WTC11 (cell line): ENCODE results near the gene TBCEL. TPM values are rescaled to one million over a fixed set of nuclear protein-coding genes. Genes with fewer than 3 reads are reported as not detected.

Experiments
- ATAC-seq: fragments of 200-7000 bp; cut with Tn5 transposase; 2 replicates; pipeline ENCODE4 v1.10.0; 2021; ENCODE audit warnings: mild to moderate bottlenecking, moderate library complexity
- CTCF ChIA-PET: fragments of 300-600 bp; sonication (Branson Sonifier 250); formaldehyde crosslinking; loops from one replicate; lab custom pipeline; 2021; ENCODE audit warnings: antibody characterized with exemption; lab: Charles Lee
- POLR2A ChIA-PET: fragments of 350-600 bp; sonication (Branson Sonifier 250); formaldehyde crosslinking; loops from one replicate; lab custom pipeline; 2021; ENCODE audit warnings: antibody characterized with exemption; lab: Charles Lee
- DNase-seq: peaks from one replicate; pipeline ENCODE4 v3.0.0; 2021; ENCODE audit warnings: low spot score
- H3K27ac Mint-ChIP-seq: 2 replicates; pipeline ENCODE4 v1.8.0; 2021; ENCODE audit warnings: mixed read lengths
- H3K27me3 Mint-ChIP-seq: 2 replicates; pipeline ENCODE4 v1.8.0; 2021; ENCODE audit warnings: low read depth, mild to moderate bottlenecking, moderate library complexity, mixed read lengths
- H3K36me3 Mint-ChIP-seq: 2 replicates; pipeline ENCODE4 v1.8.0; 2021; ENCODE audit warnings: mixed read lengths
- H3K4me1 Mint-ChIP-seq: 2 replicates; pipeline ENCODE4 v1.8.0; 2022; ENCODE audit warnings: mixed read lengths
- H3K4me3 Mint-ChIP-seq: 2 replicates; pipeline ENCODE4 v1.8.0; 2021; ENCODE audit warnings: mild to moderate bottlenecking, moderate library complexity, mixed read lengths
- H3K9me3 Mint-ChIP-seq: 2 replicates; pipeline ENCODE4 v1.8.0; 2021; ENCODE audit warnings: mixed read lengths
- ATF1 ChIP-seq: sonication (generic); formaldehyde crosslinking; IDR thresholded peaks from 2 replicates; pipeline ENCODE4 v1.8.1; 2023; ENCODE audit warnings: mild to moderate bottlenecking, moderate library complexity, missing genetic modification reagents
- ESRRA ChIP-seq: sonication (generic); formaldehyde crosslinking; IDR thresholded peaks from 2 replicates; pipeline ENCODE4 v1.8.1; 2022; ENCODE audit warnings: mild to moderate bottlenecking, missing genetic modification reagents, borderline replicate concordance
- GRHL2 ChIP-seq: fragments of 250-450 bp; sonication (Bioruptor Pico); IDR thresholded peaks from 2 replicates; pipeline ENCODE4 v1.8.0; 2022; ENCODE audit warnings: mild to moderate bottlenecking, moderate library complexity; ENCODE audit not compliant: insufficient replicate concordance, severe bottlenecking
- GTF2I ChIP-seq: fragments of 250-450 bp; sonication (Bioruptor Pico); conservative IDR thresholded peaks from 2 replicates; pipeline ENCODE4 v1.4.0; 2021; ENCODE audit warnings: mild to moderate bottlenecking
- NFE2L1 ChIP-seq: sonication (generic); formaldehyde crosslinking; IDR thresholded peaks from 2 replicates; pipeline ENCODE4 v1.8.1; 2023; ENCODE audit warnings: missing genetic modification reagents
- RORB ChIP-seq: fragments of 250-450 bp; sonication (Bioruptor Pico); IDR thresholded peaks from 2 replicates; pipeline ENCODE4 v1.9.0; 2021; ENCODE audit warnings: mild to moderate bottlenecking
- TCF7 ChIP-seq: sonication (generic); formaldehyde crosslinking; IDR thresholded peaks from 2 replicates; pipeline ENCODE4 v1.8.0; 2022; ENCODE audit warnings: mild to moderate bottlenecking, low read depth, missing genetic modification reagents, moderate library complexity
- ZNF121 ChIP-seq: sonication (generic); formaldehyde crosslinking; IDR thresholded peaks from 2 replicates; pipeline ENCODE4 v1.8.0; 2023; ENCODE audit warnings: missing genetic modification reagents
- ZNF138 ChIP-seq: sonication (generic); formaldehyde crosslinking; conservative IDR thresholded peaks from 2 replicates; pipeline ENCODE4 v1.8.1; 2022; ENCODE audit warnings: mild to moderate bottlenecking, moderate library complexity, missing genetic modification reagents
- ZNF396 ChIP-seq: fragments of 250-450 bp; sonication (Bioruptor Pico); IDR thresholded peaks from 2 replicates; pipeline ENCODE4 v1.8.0; 2021; ENCODE audit warnings: mild to moderate bottlenecking, moderate library complexity, borderline replicate concordance
- ZNF416 ChIP-seq: fragments of 250-450 bp; sonication (Bioruptor Pico); IDR thresholded peaks from 2 replicates; pipeline ENCODE4 v1.9.0; 2021; ENCODE audit warnings: mild to moderate bottlenecking, inconsistent platforms
- total RNA-seq: library from RNA; stranded (reverse); gene quantifications from 3 replicates; pipeline ENCODE4 v1.2.3, GENCODE V29; 2021
- TF ChIP-seq, protein P1 (sequence below): fragments of 200-600 bp; IDR thresholded peaks from 2 replicates; pipeline ENCODE4 v1.8.0; 2022; ENCODE audit warnings: antibody characterized with exemption
- TF ChIP-seq, protein P2 (sequence below): fragments of 250-450 bp; sonication (Bioruptor Pico); conservative IDR thresholded peaks from 2 replicates; pipeline ENCODE4 v1.9.0; 2021; ENCODE audit warnings: mild to moderate bottlenecking
- TF ChIP-seq, protein P3 (sequence below): sonication (generic); formaldehyde crosslinking; conservative IDR thresholded peaks from 2 replicates; pipeline ENCODE4 v1.8.1; 2023; ENCODE audit warnings: mild to moderate bottlenecking, low read depth, missing genetic modification reagents, moderate library complexity
- TF ChIP-seq, protein P4 (sequence below): fragments of 250-450 bp; sonication (Bioruptor Pico); IDR thresholded peaks from 2 replicates; pipeline ENCODE4 v1.9.0; 2021; ENCODE audit warnings: mild to moderate bottlenecking, borderline replicate concordance
- TF ChIP-seq, protein P5 (sequence below): sonication (generic); formaldehyde crosslinking; IDR thresholded peaks from 2 replicates; pipeline ENCODE4 v1.8.1; 2023; ENCODE audit warnings: mild to moderate bottlenecking, missing genetic modification reagents, borderline replicate concordance

TBCEL gene
- total RNA-seq, 1 experiment from 2014 or later: 9.5 TPM

DNA sequence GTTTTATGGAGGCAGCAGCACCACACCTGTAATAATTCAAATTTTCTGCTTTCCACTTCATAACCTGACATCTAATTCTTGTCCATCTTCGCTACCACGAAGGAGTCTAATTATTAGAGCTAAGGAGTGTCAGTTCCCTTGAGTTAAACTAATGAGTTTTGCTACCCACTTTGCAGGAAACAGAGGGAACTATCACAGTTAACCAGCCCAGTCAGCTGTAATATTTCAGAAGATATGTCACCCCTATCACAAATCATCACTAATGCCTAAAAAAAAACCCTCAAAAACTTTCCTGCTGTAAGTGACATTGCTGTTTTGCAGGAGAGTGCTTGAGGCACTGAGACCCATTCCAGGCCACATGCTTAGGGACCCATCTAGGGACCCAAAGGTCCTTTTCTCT lies 85.6 kb downstream of the TBCEL start:
- no peaks in the 10 kb centered on the region for H3K9me3 Mint-ChIP-seq
- H3K4me1 Mint-ChIP-seq: peaks cover 17% of the 10 kb centered on the region
- ATAC-seq: no peak
- DNase-seq: no peak
- POLR2A ChIA-PET: no interaction called here
- H3K36me3 Mint-ChIP-seq: no peaks in the 10 kb centered on the region
- TF ChIP-seq ZNF121 (CRISPR knock-in tag) (no peak), ESRRA (no peak), RORB (no peak), GTF2I (CRISPR knock-in tag) (no peak), NFE2L1 (no peak), ZNF396 (CRISPR knock-in tag) (no peak)
- TF ChIP-seq, protein P1, sequence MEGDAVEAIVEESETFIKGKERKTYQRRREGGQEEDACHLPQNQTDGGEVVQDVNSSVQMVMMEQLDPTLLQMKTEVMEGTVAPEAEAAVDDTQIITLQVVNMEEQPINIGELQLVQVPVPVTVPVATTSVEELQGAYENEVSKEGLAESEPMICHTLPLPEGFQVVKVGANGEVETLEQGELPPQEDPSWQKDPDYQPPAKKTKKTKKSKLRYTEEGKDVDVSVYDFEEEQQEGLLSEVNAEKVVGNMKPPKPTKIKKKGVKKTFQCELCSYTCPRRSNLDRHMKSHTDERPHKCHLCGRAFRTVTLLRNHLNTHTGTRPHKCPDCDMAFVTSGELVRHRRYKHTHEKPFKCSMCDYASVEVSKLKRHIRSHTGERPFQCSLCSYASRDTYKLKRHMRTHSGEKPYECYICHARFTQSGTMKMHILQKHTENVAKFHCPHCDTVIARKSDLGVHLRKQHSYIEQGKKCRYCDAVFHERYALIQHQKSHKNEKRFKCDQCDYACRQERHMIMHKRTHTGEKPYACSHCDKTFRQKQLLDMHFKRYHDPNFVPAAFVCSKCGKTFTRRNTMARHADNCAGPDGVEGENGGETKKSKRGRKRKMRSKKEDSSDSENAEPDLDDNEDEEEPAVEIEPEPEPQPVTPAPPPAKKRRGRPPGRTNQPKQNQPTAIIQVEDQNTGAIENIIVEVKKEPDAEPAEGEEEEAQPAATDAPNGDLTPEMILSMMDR: no peak
- H3K27ac Mint-ChIP-seq: no peak overlapping the region
- H3K4me3 Mint-ChIP-seq: no peak overlapping the region
- CTCF ChIA-PET: no interaction called here
- H3K27me3 Mint-ChIP-seq: 0 out of 2 replicates have a peak, but pooled peaks cover 3% of the 10 kb centered on the region

DNA sequence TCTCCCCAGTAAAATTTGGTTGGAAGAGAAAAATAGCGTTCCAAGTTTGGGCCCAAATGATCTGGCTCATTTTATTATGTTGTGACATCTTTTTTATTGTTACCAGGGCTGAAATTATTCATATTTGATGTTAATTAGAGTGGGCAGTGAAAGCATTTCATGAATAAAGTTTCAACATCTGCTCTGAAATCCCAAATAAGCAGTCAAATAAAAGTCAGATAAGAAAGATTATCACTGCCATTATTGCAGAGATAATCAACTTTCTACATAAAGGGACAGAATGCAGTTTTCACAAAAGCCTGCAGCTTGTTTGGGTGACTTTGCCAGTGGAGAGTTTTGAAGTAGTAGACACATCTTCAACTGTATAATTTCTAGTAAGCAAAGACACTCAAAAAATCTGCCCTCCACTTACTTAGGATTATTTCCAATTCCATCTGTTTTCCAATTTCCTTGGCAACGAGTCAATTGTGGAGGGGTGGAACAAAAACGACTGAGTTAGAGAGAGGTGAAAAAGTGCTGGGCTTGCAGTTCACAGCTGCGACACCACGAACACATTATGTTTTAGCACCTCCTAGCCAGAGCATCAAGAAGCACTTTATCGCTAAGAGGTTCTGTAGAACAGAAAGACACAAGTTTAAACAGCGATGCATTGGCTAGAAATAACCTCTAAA lies 86.1 kb downstream of the TBCEL start:
- ChIA-PET POLR2A (no interaction called here), CTCF (no interaction called here)
- no peak for ATAC-seq
- H3K9me3 Mint-ChIP-seq: no peaks in the 10 kb centered on the region
- H3K27ac Mint-ChIP-seq: no peak overlapping the region
- 0 out of 2 replicates have a peak, but pooled peaks cover 3% of the 10 kb centered on the region for H3K27me3 Mint-ChIP-seq
- no peak overlapping the region for H3K4me3 Mint-ChIP-seq
- no peak for TF ChIP-seq GRHL2
- no peak for TF ChIP-seq TCF7 (CRISPR knock-in tag)
- TF ChIP-seq, protein P2, sequence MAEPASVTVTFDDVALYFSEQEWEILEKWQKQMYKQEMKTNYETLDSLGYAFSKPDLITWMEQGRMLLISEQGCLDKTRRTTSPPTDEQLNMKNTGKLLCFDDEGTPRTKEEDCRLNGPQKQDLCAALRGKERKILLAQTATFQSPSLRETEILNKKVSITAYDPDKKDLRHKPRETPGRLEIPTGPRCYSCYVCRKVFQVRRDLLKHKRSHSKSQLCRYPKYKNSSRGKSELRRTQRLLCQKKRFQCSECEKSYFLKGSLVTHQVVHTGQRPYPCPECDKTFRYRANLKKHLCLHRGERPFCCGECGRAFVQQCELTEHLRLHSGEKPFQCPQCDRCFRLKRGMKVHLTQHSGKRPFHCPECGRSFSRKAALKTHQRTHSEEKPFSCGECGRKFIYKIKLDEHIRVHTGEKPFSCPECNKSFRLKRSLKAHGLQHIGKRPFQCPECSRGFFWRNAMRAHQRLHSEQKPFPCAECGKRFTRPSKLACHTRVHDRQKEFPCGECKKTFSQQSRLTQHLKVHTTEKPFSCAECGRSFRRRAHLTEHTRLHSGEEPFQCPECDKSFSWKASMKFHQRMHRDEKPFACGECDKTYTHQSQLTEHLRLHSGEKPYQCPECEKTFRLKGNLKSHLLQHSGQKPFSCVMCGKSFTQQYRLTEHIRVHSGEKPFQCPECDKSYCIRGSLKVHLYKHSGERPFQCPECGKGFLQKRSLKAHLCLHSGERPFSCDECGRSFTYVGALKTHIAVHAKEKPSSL: no peak
- TF ChIP-seq ESRRA: no peak
- no peak for TF ChIP-seq ZNF416 (CRISPR knock-in tag)
- TF ChIP-seq, protein P3, sequence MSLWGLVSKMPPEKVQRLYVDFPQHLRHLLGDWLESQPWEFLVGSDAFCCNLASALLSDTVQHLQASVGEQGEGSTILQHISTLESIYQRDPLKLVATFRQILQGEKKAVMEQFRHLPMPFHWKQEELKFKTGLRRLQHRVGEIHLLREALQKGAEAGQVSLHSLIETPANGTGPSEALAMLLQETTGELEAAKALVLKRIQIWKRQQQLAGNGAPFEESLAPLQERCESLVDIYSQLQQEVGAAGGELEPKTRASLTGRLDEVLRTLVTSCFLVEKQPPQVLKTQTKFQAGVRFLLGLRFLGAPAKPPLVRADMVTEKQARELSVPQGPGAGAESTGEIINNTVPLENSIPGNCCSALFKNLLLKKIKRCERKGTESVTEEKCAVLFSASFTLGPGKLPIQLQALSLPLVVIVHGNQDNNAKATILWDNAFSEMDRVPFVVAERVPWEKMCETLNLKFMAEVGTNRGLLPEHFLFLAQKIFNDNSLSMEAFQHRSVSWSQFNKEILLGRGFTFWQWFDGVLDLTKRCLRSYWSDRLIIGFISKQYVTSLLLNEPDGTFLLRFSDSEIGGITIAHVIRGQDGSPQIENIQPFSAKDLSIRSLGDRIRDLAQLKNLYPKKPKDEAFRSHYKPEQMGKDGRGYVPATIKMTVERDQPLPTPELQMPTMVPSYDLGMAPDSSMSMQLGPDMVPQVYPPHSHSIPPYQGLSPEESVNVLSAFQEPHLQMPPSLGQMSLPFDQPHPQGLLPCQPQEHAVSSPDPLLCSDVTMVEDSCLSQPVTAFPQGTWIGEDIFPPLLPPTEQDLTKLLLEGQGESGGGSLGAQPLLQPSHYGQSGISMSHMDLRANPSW (CRISPR knock-in tag): no peak
- TF ChIP-seq ZNF138 (CRISPR knock-in tag): no peak
- TF ChIP-seq ATF1 (CRISPR knock-in tag): no peak
- H3K4me1 Mint-ChIP-seq: peaks cover 15% of the 10 kb centered on the region
- no peak for DNase-seq
- H3K36me3 Mint-ChIP-seq: no peaks in the 10 kb centered on the region

DNA sequence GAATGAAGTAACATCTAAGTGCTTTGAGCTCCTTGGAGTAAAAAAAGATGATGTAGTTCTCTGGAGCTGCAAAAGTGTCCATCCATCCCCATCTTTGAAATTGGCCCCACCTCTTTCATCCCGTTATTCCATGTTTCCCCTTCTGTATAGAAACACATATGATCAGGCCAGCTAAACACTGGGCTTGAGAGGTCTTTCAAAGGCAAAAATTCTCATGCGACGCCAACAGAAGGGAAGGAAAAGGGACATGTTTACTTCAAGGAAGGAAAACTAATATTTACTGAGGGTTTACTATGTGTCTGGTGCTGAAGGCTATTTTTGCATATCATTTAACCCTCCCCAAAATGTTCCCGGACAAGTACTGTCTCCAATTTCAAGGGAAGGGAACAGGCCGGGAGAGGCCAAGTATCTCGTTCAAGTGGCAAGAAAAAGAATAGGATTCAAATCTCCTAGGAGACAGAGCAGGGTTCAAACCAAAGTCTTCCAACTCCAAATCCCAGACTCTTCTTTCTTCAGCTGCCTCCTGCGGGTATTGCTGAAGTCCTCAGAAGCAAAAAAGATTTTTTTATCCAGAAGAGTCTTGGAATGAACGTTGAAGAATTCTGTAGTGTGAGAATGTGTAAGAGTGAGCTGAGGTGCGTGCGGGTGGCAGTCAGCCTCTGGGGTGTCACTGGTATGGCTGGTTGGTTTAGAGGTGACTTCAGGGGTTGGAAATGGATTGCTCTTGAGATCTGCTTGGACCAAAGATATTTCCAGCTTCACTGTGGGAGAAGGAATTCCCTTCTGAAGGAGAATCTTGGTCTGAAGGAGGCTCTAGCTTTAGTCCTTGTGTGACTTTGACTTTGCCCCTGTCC lies 87.2 kb downstream of the TBCEL start:
- no peak for ATAC-seq
- peaks cover 15% of the 10 kb centered on the region for H3K4me1 Mint-ChIP-seq
- H3K4me3 Mint-ChIP-seq: no peak overlapping the region
- no peak overlapping the region for H3K27ac Mint-ChIP-seq
- ChIA-PET POLR2A (no interaction called here), CTCF (no interaction called here)
- no peak for DNase-seq
- H3K9me3 Mint-ChIP-seq: no peaks in the 10 kb centered on the region
- H3K27me3 Mint-ChIP-seq: 0 out of 2 replicates have a peak, but pooled peaks cover 3% of the 10 kb centered on the region
- H3K36me3 Mint-ChIP-seq: no peaks in the 10 kb centered on the region
- TF ChIP-seq, protein P4, sequence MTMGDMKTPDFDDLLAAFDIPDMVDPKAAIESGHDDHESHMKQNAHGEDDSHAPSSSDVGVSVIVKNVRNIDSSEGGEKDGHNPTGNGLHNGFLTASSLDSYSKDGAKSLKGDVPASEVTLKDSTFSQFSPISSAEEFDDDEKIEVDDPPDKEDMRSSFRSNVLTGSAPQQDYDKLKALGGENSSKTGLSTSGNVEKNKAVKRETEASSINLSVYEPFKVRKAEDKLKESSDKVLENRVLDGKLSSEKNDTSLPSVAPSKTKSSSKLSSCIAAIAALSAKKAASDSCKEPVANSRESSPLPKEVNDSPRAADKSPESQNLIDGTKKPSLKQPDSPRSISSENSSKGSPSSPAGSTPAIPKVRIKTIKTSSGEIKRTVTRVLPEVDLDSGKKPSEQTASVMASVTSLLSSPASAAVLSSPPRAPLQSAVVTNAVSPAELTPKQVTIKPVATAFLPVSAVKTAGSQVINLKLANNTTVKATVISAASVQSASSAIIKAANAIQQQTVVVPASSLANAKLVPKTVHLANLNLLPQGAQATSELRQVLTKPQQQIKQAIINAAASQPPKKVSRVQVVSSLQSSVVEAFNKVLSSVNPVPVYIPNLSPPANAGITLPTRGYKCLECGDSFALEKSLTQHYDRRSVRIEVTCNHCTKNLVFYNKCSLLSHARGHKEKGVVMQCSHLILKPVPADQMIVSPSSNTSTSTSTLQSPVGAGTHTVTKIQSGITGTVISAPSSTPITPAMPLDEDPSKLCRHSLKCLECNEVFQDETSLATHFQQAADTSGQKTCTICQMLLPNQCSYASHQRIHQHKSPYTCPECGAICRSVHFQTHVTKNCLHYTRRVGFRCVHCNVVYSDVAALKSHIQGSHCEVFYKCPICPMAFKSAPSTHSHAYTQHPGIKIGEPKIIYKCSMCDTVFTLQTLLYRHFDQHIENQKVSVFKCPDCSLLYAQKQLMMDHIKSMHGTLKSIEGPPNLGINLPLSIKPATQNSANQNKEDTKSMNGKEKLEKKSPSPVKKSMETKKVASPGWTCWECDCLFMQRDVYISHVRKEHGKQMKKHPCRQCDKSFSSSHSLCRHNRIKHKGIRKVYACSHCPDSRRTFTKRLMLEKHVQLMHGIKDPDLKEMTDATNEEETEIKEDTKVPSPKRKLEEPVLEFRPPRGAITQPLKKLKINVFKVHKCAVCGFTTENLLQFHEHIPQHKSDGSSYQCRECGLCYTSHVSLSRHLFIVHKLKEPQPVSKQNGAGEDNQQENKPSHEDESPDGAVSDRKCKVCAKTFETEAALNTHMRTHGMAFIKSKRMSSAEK (CRISPR knock-in tag): no peak
- TF ChIP-seq, protein P5, sequence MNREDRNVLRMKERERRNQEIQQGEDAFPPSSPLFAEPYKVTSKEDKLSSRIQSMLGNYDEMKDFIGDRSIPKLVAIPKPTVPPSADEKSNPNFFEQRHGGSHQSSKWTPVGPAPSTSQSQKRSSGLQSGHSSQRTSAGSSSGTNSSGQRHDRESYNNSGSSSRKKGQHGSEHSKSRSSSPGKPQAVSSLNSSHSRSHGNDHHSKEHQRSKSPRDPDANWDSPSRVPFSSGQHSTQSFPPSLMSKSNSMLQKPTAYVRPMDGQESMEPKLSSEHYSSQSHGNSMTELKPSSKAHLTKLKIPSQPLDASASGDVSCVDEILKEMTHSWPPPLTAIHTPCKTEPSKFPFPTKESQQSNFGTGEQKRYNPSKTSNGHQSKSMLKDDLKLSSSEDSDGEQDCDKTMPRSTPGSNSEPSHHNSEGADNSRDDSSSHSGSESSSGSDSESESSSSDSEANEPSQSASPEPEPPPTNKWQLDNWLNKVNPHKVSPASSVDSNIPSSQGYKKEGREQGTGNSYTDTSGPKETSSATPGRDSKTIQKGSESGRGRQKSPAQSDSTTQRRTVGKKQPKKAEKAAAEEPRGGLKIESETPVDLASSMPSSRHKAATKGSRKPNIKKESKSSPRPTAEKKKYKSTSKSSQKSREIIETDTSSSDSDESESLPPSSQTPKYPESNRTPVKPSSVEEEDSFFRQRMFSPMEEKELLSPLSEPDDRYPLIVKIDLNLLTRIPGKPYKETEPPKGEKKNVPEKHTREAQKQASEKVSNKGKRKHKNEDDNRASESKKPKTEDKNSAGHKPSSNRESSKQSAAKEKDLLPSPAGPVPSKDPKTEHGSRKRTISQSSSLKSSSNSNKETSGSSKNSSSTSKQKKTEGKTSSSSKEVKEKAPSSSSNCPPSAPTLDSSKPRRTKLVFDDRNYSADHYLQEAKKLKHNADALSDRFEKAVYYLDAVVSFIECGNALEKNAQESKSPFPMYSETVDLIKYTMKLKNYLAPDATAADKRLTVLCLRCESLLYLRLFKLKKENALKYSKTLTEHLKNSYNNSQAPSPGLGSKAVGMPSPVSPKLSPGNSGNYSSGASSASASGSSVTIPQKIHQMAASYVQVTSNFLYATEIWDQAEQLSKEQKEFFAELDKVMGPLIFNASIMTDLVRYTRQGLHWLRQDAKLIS: no peak
